Neural crest cell (in vitro differentiated cells): ENCODE results near the gene SEMA4D. TPM values are rescaled to one million over a fixed set of nuclear protein-coding genes. Genes with fewer than 3 reads are reported as not detected.
"Not testable (repeated sequence)": the region's sequence is repeated elsewhere in the genome, so short reads cannot be mapped to it uniquely, and the experiment has no call there.

ENCODE experiments used
- DNase-seq: peaks from one replicate; pipeline ENCODE4 v3.0.0; 2021; ENCODE audit warnings: low read depth, mixed read lengths, low spot score
- H3K27ac Mint-ChIP-seq: one replicate; pipeline ENCODE4 v1.8.0; 2021; ENCODE audit warnings: mild to moderate bottlenecking, mixed read lengths; ENCODE audit not compliant: unreplicated experiment
- H3K27me3 Mint-ChIP-seq: 2 replicates; pipeline ENCODE4 v1.8.0; 2021; ENCODE audit warnings: low read depth, mild to moderate bottlenecking, mixed read lengths
- H3K36me3 Mint-ChIP-seq: 2 replicates; pipeline ENCODE4 v1.8.0; 2021; ENCODE audit warnings: low read depth, mild to moderate bottlenecking, mixed read lengths
- H3K4me1 Mint-ChIP-seq: 2 replicates; pipeline ENCODE4 v1.8.0; 2021; ENCODE audit warnings: mixed read lengths
- H3K4me3 Mint-ChIP-seq: one replicate; pipeline ENCODE4 v1.8.0; 2021; ENCODE audit warnings: mild to moderate bottlenecking, mixed read lengths
- H3K9me3 Mint-ChIP-seq: 2 replicates; pipeline ENCODE4 v1.8.0; 2021; ENCODE audit warnings: mixed read lengths
- CTCF ChIP-seq: fragments of 200-600 bp; sonication (generic); conservative IDR thresholded peaks from 2 replicates; pipeline ENCODE4 v1.5.0; 2021; ENCODE audit warnings: antibody characterized with exemption, mild to moderate bottlenecking
- total RNA-seq: library from RNA; stranded (reverse); gene quantifications from 2 replicates; pipeline ENCODE4 v1.2.1, GENCODE V29; 2021

Gene SEMA4D
- total RNA-seq, 1 donor from 2014 or later = 33.5 TPM

- no peaks in the 10 kb centered on the region for H3K27me3 Mint-ChIP-seq
- H3K9me3 Mint-ChIP-seq = no peaks in the 10 kb centered on the region
- H3K36me3 Mint-ChIP-seq = peaks cover 14% of the 10 kb centered on the region
- no peak for TF ChIP-seq CTCF
- H3K4me1 Mint-ChIP-seq = peaks cover 40% of the 10 kb centered on the region
- no peak for DNase-seq
- H3K4me3 Mint-ChIP-seq = no peak overlapping the region
- H3K27ac Mint-ChIP-seq = no peak overlapping the region
Measured at GRCh38 chr9:89481538-89481915, 16.4 kb downstream of the SEMA4D start.

GRCh38 chr9:89480825-89481537 lies 16.9 kb downstream of the SEMA4D start:
- H3K27ac Mint-ChIP-seq = no peak overlapping the region
- H3K36me3 Mint-ChIP-seq = peaks cover 14% of the 10 kb centered on the region
- H3K27me3 Mint-ChIP-seq = no peaks in the 10 kb centered on the region
- H3K4me1 Mint-ChIP-seq = peaks cover 40% of the 10 kb centered on the region
- no peak overlapping the region for H3K4me3 Mint-ChIP-seq
- no peaks in the 10 kb centered on the region for H3K9me3 Mint-ChIP-seq
- no peak for TF ChIP-seq CTCF
- no peak for DNase-seq

GRCh38 chr9:89480372-89480771 lies 17.5 kb downstream of the SEMA4D start:
- H3K4me3 Mint-ChIP-seq, H3K27me3 Mint-ChIP-seq, DNase-seq, H3K27ac Mint-ChIP-seq, H3K9me3 Mint-ChIP-seq: not testable (repeated sequence)
- Mint-ChIP-seq H3K4me1 (peaks cover 40% of the 10 kb centered on the region), H3K36me3 (peaks cover 14% of the 10 kb centered on the region)

DNA sequence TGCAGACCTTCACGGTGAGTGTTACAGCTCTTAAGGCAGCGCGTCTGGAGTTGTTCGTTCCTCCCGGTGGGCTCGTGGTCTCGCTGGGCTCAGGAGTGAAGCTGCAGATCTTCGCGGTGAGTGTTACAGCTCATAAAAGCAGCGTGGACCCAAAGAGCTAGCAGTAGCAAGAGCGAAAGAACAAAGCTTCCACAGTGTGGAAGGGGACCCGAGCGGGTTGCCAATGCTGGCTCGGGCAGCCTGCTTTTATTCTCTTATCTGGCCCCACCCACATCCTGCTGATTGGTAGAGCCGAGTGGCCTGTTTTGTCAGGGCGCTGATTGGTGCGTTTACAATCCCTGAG lies 18.3 kb downstream of the SEMA4D start:
- H3K27ac Mint-ChIP-seq, H3K27me3 Mint-ChIP-seq, DNase-seq, H3K4me3 Mint-ChIP-seq, H3K9me3 Mint-ChIP-seq: not testable (repeated sequence)
- Mint-ChIP-seq H3K4me1 (peaks cover 39% of the 10 kb centered on the region), H3K36me3 (peaks cover 13% of the 10 kb centered on the region)

DNA sequence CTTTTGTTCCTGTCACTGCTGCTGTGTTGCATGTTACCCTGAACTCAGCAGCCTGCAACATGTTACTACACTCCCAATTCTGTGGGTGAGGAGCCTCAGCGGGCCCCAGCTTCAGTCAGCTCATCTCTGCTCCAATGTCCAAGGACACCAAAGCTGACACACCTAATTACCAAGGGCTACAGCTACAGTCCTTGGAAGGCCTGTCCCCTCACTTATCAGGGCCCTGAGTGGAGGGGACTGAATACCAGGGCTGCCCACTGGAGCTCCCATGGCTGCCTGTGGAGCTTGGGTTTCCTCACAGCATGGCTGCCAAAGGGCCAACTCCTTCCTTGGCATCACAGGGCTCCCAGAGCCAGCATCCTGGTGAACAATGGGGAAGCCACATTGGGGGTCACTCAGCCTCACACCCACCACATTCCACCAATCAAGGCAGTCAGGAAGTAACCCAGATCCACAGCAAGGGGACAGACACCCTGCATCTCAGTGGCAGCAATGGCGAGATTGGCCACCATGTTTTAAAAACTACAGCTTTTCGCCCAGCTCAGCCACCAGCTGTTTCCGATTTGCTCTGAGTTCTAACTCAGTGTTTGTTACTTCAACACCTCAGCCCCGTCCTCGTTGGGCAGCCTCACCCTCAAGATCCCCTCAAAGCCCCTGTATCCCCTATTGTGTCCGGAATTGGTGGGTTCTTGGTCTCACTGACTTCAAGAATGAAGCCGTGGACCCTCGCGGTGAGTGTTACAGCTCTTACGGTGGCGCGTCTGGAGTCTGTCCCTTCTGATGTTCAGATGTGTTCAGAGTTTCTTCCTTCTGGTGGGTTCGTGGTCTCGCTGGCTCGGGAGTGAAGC lies 18.9 kb downstream of the SEMA4D start:
- H3K36me3 Mint-ChIP-seq = peaks cover 8% of the 10 kb centered on the region
- H3K4me1 Mint-ChIP-seq = peaks cover 34% of the 10 kb centered on the region
- no peak for TF ChIP-seq CTCF
- peak overlapping the region; percentile 35 for H3K27ac Mint-ChIP-seq
- DNase-seq = no peak
- no peaks in the 10 kb centered on the region for H3K27me3 Mint-ChIP-seq
- H3K9me3 Mint-ChIP-seq = no peaks in the 10 kb centered on the region
- no peak overlapping the region for H3K4me3 Mint-ChIP-seq

GRCh38 chr9:89477811-89478630 lies 19.9 kb downstream of the SEMA4D start:
- peaks cover 8% of the 10 kb centered on the region for H3K36me3 Mint-ChIP-seq
- H3K4me1 Mint-ChIP-seq = peaks cover 27% of the 10 kb centered on the region
- no peaks in the 10 kb centered on the region for H3K9me3 Mint-ChIP-seq
- no peaks in the 10 kb centered on the region for H3K27me3 Mint-ChIP-seq
- H3K27ac Mint-ChIP-seq = no peak overlapping the region
- no peak for DNase-seq
- no peak overlapping the region for H3K4me3 Mint-ChIP-seq
- TF ChIP-seq CTCF = no peak
